Daoy (cell line): Measurements from ENCODE around the gene ZNF599. TPM values are rescaled to one million over a fixed set of nuclear protein-coding genes. Genes with fewer than 3 reads are reported as not detected.
"Not testable (repeated sequence)": the region's sequence is repeated elsewhere in the genome, so short reads cannot be mapped to it uniquely, and the experiment has no call there.

Experiments used
- DNase-seq: peaks from one replicate; pipeline ENCODE4 v3.0.0-alpha.2; 2015; ENCODE audit warnings: low read depth
- total RNA-seq: library from RNA; depleted of rRNA; stranded (reverse); fragments of >200 nt; shearing (Covaris generic); gene quantifications from 2 replicates; pipeline ENCODE4 v1.2.3, GENCODE V29; 2014; rRNA removed

Gene ZNF599
- 3.8 and 7.5 TPM in 2 replicates for total RNA-seq

GRCh38 chr19:34772697-34773554, at the start of gene ZNF599:
Gene ZNF599 (minus strand): TSS chr19:34773215. CDS start chr19:34772841, 374 bp downstream.
- DNase-seq: peak; percentile 95

- DNase-seq: no peak
Measured at GRCh38 chr19:34818270-34818669, 45.3 kb upstream of the ZNF599 start.

GRCh38 chr19:34816708-34817107, 43.7 kb upstream of the ZNF599 start:
- DNase-seq: no peak

GRCh38 chr19:34808566-34808965, 35.6 kb upstream of the ZNF599 start:
- no peak for DNase-seq

GRCh38 chr19:34806976-34807860, 34.2 kb upstream of the ZNF599 start:
- DNase-seq: no peak

GRCh38 chr19:34804115-34804514, 31.1 kb upstream of the ZNF599 start:
- DNase-seq: no peak

GRCh38 chr19:34796953-34797352, 23.9 kb upstream of the ZNF599 start:
- not testable (repeated sequence) for DNase-seq

- DNase-seq: no peak
Measured at GRCh38 chr19:34794066-34794960, 21.3 kb upstream of the ZNF599 start.

- DNase-seq: no peak
Measured at GRCh38 chr19:34793565-34793964, 20.6 kb upstream of the ZNF599 start.

GRCh38 chr19:34788074-34788473, 15.1 kb upstream of the ZNF599 start:
- DNase-seq: no peak

GRCh38 chr19:34787059-34787824, 14.2 kb upstream of the ZNF599 start:
- no peak for DNase-seq

- no peak for DNase-seq
Measured at GRCh38 chr19:34786236-34786635, 13.2 kb upstream of the ZNF599 start.

GRCh38 chr19:34779652-34780051, 6.6 kb upstream of the ZNF599 start:
- no peak for DNase-seq

- no peak for DNase-seq
Measured at GRCh38 chr19:34778342-34778741, 5.3 kb upstream of the ZNF599 start.

- no peak for DNase-seq
Measured at GRCh38 chr19:34774857-34775256, 1.8 kb upstream of the ZNF599 start.

- DNase-seq: no peak
Measured at GRCh38 chr19:34773555-34773864, 495 bp upstream of the ZNF599 start.

GRCh38 chr19:34767951-34768350, 5.1 kb downstream of the ZNF599 start:
- DNase-seq: no peak

GRCh38 chr19:34766386-34766785, 6.6 kb downstream of the ZNF599 start:
- DNase-seq: no peak

- no peak for DNase-seq
Measured at GRCh38 chr19:34759218-34759917, 13.6 kb downstream of the ZNF599 start.

- no peak for DNase-seq
Measured at GRCh38 chr19:34757441-34757840, 15.6 kb downstream of the ZNF599 start.
